Hepatocyte (in vitro differentiated cells): Measurements from ENCODE around the gene KRTAP2-1. TPM values are rescaled to one million over a fixed set of nuclear protein-coding genes. Genes with fewer than 3 reads are reported as not detected.

Experiments used
- DNase-seq: peaks from one replicate; pipeline ENCODE4 v3.0.0-alpha.2; 2016; ENCODE audit warnings: low spot score
- H2AFZ ChIP-seq: fragments of 200-600 bp; sonication (generic); 2 replicates; pipeline ENCODE4 v1.6.0; 2016; ENCODE audit warnings: antibody characterized with exemption, mild to moderate bottlenecking
- H3K27ac ChIP-seq: fragments of 200-600 bp; sonication (generic); 2 replicates; pipeline ENCODE4 v1.5.1; 2016; ENCODE audit warnings: mild to moderate bottlenecking
- H3K27me3 ChIP-seq: fragments of 200-600 bp; sonication (generic); 2 replicates; pipeline ENCODE4 v1.6.1; 2016
- H3K36me3 ChIP-seq: fragments of 200-600 bp; sonication (generic); replicated peaks from 2 replicates; pipeline ENCODE4 v1.5.1; 2016; ENCODE audit warnings: low read depth; ENCODE audit not compliant: insufficient read depth
- H3K4me1 ChIP-seq: fragments of 200-600 bp; sonication (generic); 2 replicates; pipeline ENCODE4 v1.5.1; 2016; ENCODE audit warnings: mild to moderate bottlenecking, moderate library complexity; ENCODE audit not compliant: insufficient read depth
- H3K4me2 ChIP-seq: fragments of 200-600 bp; sonication (generic); 2 replicates; pipeline ENCODE4 v1.6.0; 2016
- H3K4me3 ChIP-seq: fragments of 200-600 bp; sonication (generic); 2 replicates; pipeline ENCODE4 v1.5.1; 2016; ENCODE audit warnings: mild to moderate bottlenecking
- H3K79me2 ChIP-seq: fragments of 200-600 bp; sonication (generic); 2 replicates; pipeline ENCODE4 v1.6.0; 2017; ENCODE audit warnings: mild to moderate bottlenecking
- H3K9me2 ChIP-seq: fragments of 200-600 bp; sonication (generic); replicated peaks from 2 replicates; pipeline ENCODE4 v1.6.0; 2017; ENCODE audit warnings: mild to moderate bottlenecking; ENCODE audit not compliant: insufficient read depth
- H3K9me3 ChIP-seq: fragments of 200-600 bp; sonication (generic); 2 replicates; pipeline ENCODE4 v1.5.1; 2016; ENCODE audit warnings: low read depth, mild to moderate bottlenecking
- H4K20me1 ChIP-seq: fragments of 200-600 bp; sonication (generic); 2 replicates; pipeline ENCODE4 v1.6.0; 2016; ENCODE audit warnings: mild to moderate bottlenecking; ENCODE audit not compliant: insufficient read depth, poor library complexity, severe bottlenecking
- EZH2 ChIP-seq: fragments of 200-600 bp; sonication (generic); IDR thresholded peaks from 2 replicates; pipeline ENCODE4 v1.6.1; 2016; ENCODE audit warnings: antibody characterized with exemption, mild to moderate bottlenecking, borderline replicate concordance
- EZH2phosphoT487 ChIP-seq: fragments of 200-600 bp; sonication (generic); IDR thresholded peaks from one replicate; pipeline ENCODE4 v1.6.1; 2018; ENCODE audit warnings: antibody characterized with exemption, mild to moderate bottlenecking, low read depth, moderate library complexity; ENCODE audit not compliant: unreplicated experiment, severe bottlenecking
- WGBS: methylation state at CpG from one replicate; pipeline ENCODE4 v1.1.6; 2016; ENCODE audit warnings: low lambda C conversion rate; ENCODE audit errors: missing lambda C conversion rate; 5-methylcytosine and 5-hydroxymethylcytosine counted together
- polyA plus RNA-seq: library from polyadenylated mRNA; unstranded; fragments of >200 nt; fragmentation: Nextera tagmentation; extraction: Ambion mirVana; gene quantifications from 2 replicates; pipeline ENCODE4 v1.2.1, GENCODE V29; 2016
- total RNA-seq: library from RNA; depleted of rRNA; stranded (reverse); fragments of >200 nt; gene quantifications from 2 replicates; pipeline ENCODE4 v1.2.3, GENCODE V29; 2014
- TF ChIP-seq, protein P1 (sequence below): fragments of 200-600 bp; sonication (generic); IDR thresholded peaks from 2 replicates; pipeline ENCODE4 v1.5.1; 2016; ENCODE audit warnings: antibody characterized with exemption, mild to moderate bottlenecking; ENCODE audit not compliant: poor library complexity

Gene KRTAP2-1
- total and polyA plus RNA-seq, 2 experiments from 2014 or later: not detected

DNA sequence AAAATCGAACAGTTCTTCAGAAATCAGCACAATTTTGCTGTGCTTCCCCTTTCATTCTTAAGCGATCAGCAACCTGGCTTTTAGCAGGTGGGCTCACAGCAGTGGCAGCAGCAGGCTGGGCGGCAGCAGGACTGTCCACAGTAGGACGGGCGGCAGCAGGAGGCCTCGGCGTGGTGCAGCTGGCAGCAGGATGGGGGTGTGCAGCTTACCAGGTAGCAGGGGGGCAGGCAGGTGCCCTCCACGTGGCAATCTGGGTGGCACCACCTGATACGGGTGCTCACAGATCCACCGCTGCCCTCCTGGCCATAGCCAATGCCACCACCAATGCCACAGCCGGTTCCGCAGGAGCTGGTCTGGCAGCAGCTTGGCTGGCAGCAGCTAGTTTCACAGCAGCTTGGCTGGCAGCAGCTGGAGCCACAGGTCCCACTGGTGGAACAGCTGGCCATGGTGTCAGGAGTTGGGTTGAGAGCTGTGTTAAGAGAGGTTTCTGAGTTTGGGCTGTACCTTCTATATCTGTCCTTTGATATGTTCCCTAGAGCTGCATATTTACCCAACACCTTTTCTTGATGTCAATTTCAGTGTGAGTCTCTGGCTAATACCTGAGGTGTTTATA lies 17.4 kb downstream of the KRTAP2-1 start, which contains the start of gene KRTAP1-4:
KRTAP1-4 (minus strand) TSS at position 563 of the 613 bp plus-strand sequence; CDS start at position 446, 117 bp downstream.
- no peak for DNase-seq
- no peaks in the 10 kb centered on the region for H3K9me3 ChIP-seq
- WGBS: 89% methylated on average over 11 of the region's 12 CpGs
- H4K20me1 ChIP-seq: no peaks in the 10 kb centered on the region
- H3K79me2 ChIP-seq: no peaks in the 10 kb centered on the region
- H3K9me2 ChIP-seq: no peaks in the 10 kb centered on the region
- no peak within 1 kb of the TSS for H3K4me2 ChIP-seq
- H3K27me3 ChIP-seq: peaks cover 3% of the 10 kb centered on the region
- TF ChIP-seq EZH2phosphoT487: no peak
- no peak for TF ChIP-seq EZH2
- TF ChIP-seq, protein P1, sequence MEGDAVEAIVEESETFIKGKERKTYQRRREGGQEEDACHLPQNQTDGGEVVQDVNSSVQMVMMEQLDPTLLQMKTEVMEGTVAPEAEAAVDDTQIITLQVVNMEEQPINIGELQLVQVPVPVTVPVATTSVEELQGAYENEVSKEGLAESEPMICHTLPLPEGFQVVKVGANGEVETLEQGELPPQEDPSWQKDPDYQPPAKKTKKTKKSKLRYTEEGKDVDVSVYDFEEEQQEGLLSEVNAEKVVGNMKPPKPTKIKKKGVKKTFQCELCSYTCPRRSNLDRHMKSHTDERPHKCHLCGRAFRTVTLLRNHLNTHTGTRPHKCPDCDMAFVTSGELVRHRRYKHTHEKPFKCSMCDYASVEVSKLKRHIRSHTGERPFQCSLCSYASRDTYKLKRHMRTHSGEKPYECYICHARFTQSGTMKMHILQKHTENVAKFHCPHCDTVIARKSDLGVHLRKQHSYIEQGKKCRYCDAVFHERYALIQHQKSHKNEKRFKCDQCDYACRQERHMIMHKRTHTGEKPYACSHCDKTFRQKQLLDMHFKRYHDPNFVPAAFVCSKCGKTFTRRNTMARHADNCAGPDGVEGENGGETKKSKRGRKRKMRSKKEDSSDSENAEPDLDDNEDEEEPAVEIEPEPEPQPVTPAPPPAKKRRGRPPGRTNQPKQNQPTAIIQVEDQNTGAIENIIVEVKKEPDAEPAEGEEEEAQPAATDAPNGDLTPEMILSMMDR: no peak
- no peak within 1 kb of the TSS for H3K27ac ChIP-seq
- no peak within 1 kb of the TSS for H3K4me3 ChIP-seq
- H2AFZ ChIP-seq: no peak within 1 kb of the TSS
- H3K4me1 ChIP-seq: no peaks in the 10 kb centered on the region
- H3K36me3 ChIP-seq: no peaks in the 10 kb centered on the region

DNA sequence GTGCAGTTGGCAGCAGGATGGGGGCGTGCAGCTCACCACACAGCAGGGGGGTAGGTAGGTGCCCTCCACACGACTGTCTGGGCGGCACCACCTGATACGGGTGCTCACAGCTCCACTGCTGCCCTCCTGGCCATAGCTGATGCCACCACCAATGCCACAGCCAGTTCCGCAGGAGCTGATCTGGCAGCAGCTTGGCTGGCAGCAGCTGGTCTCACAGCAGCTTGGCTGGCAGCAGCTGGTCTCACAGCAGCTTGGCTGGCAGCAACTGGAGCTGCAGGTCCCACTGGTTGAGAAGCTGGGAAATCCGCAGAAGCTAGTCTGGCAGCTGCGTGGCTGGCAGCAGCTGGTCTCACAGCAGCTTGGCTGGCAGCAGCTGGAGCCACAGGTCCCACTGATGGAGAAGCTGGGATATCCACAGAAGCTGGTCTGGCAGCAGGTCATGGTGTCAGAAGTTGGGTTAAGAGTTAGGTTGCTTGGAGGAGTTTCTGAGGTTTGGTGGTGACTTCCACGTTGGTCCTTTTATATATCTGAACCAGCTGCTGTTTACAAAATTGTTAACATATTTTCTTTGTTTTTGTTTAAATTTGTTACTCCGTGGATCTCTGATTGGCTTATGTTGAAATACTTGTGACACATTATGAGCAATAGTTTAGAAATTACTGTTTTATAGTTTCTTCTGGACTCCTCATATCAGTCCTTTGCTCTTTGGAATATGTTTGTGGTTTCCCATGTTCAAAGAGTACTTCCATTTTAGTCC lies 20.2 kb downstream of the KRTAP2-1 start, which contains the start of gene KRTAP1-5:
KRTAP1-5 (minus strand) TSS at position 494 of the 757 bp plus-strand sequence; CDS start at position 441, 53 bp downstream.
- Histone ChIP-seq H3K4me3 (no peak within 1 kb of the TSS), H2AFZ (no peak within 1 kb of the TSS), H3K79me2 (no peaks in the 10 kb centered on the region), H3K4me2 (no peak within 1 kb of the TSS), H3K9me2 (no peaks in the 10 kb centered on the region), H3K9me3 (no peaks in the 10 kb centered on the region), H3K27me3 (peaks cover 3% of the 10 kb centered on the region), H3K27ac (no peak within 1 kb of the TSS), H3K4me1 (no peaks in the 10 kb centered on the region), H4K20me1 (no peaks in the 10 kb centered on the region), H3K36me3 (no peaks in the 10 kb centered on the region)
- TF ChIP-seq, protein P1: no peak
- TF ChIP-seq EZH2 (no peak), EZH2phosphoT487 (no peak)
- 77% methylated on average over 9 of the region's 9 CpGs for WGBS
- DNase-seq: no peak

DNA sequence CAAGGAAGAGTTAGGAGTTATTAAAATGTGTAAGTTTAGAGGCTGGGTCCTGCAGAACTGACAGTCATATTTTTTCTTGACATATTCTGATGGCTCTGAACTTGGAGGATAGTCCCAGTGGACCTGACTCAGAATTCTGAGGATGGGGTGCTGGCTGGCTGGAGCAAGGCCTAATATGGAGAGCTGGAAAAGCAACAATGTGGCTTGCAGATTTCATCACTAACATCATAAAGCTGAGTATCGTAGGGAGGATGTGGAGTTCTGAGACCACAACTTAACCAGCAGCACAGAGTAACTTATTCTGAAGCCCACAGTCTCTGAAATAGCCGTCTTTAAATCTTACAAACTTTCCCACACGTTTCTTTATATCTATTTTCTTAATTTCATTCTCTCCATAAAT lies 22.4 kb downstream of the KRTAP2-1 start:
- WGBS: 93% methylated on average over 3 of the region's 3 CpGs
- no peak for TF ChIP-seq EZH2
- TF ChIP-seq, protein P1: no peak
- no peak for TF ChIP-seq EZH2phosphoT487
- H3K27me3 ChIP-seq: no peaks in the 10 kb centered on the region
- H3K4me3 ChIP-seq: no peak overlapping the region
- no peaks in the 10 kb centered on the region for H4K20me1 ChIP-seq
- no peaks in the 10 kb centered on the region for H3K36me3 ChIP-seq
- H2AFZ ChIP-seq: no peak overlapping the region
- H3K9me2 ChIP-seq: no peaks in the 10 kb centered on the region
- no peaks in the 10 kb centered on the region for H3K79me2 ChIP-seq
- H3K4me1 ChIP-seq: no peaks in the 10 kb centered on the region
- H3K9me3 ChIP-seq: no peaks in the 10 kb centered on the region
- H3K27ac ChIP-seq: no peak overlapping the region
- no peak for DNase-seq
- no peak overlapping the region for H3K4me2 ChIP-seq
